IMR-90 (cell line): ENCODE results near the gene ZNF692. TPM values are rescaled to one million over a fixed set of nuclear protein-coding genes. Genes with fewer than 3 reads are reported as not detected.

ENCODE experiments used
- ATAC-seq: fragments of 200-7000 bp; cut with Tn5 transposase; 2 replicates; pipeline ENCODE4 v1.9.1; 2020; ENCODE audit warnings: low read depth, mild to moderate bottlenecking, moderate library complexity
- BruUV-seq: library from RNA; stranded (reverse); fragments of 400-500 nt; replicated peaks from 2 replicates; lab custom pipeline; 2021; lab: Mats Ljungman, UMichigan
- CTCF ChIA-PET: fragments of 300-600 bp; formaldehyde crosslinking; extraction: SDS; loops from one replicate; lab custom pipeline; 2021; ENCODE audit warnings: antibody characterized with exemption; lab: Yijun Ruan, JAX
- POLR2A ChIA-PET: fragments of 300-600 bp; sonication (Branson Sonifier 250); formaldehyde crosslinking; loops from one replicate; lab custom pipeline; 2022; ENCODE audit warnings: antibody characterized with exemption; ENCODE audit not compliant: unreplicated experiment; lab: Charles Lee
- DNase-seq: peaks from one replicate; pipeline ENCODE4 v3.0.0; 2013
- H2AFZ ChIP-seq: replicated peaks from 2 replicates; pipeline ENCODE3; 2013; ENCODE audit warnings: low read length, mild to moderate bottlenecking; ENCODE audit not compliant: poor library complexity
- H2AK5ac ChIP-seq: 2 replicates; pipeline ENCODE4 v1.6.1; 2013; ENCODE audit warnings: low read depth, low read length, inconsistent platforms
- H2AK9ac ChIP-seq: replicated peaks from 2 replicates; pipeline ENCODE3; 2013; ENCODE audit warnings: mild to moderate bottlenecking, low read depth, low read length, moderate library complexity; ENCODE audit not compliant: poor library complexity
- H2BK120ac ChIP-seq: 2 replicates; pipeline ENCODE4 v1.6.1; 2013; ENCODE audit warnings: low read depth, low read length, inconsistent platforms
- H2BK15ac ChIP-seq: 3 replicates; pipeline ENCODE4 v1.6.1; 2013; ENCODE audit warnings: low read depth, low read length, inconsistent platforms
- H2BK20ac ChIP-seq: 2 replicates; pipeline ENCODE4 v1.6.1; 2013; ENCODE audit warnings: low read depth, mild to moderate bottlenecking, inconsistent platforms, low read length, moderate library complexity
- H2BK5ac ChIP-seq: 2 replicates; pipeline ENCODE4 v1.6.1; 2013; ENCODE audit warnings: mild to moderate bottlenecking, low read depth, low read length, inconsistent platforms; ENCODE audit not compliant: poor library complexity, severe bottlenecking
- H3K14ac ChIP-seq: replicated peaks from 2 replicates; pipeline ENCODE4 v1.6.1; 2013; ENCODE audit warnings: low read depth, low read length, inconsistent platforms
- H3K18ac ChIP-seq: 2 replicates; pipeline ENCODE4 v1.6.1; 2013; ENCODE audit warnings: low read depth, low read length, control low read depth
- H3K23ac ChIP-seq: 2 replicates; pipeline ENCODE4 v1.6.1; 2013; ENCODE audit warnings: low read depth, low read length, inconsistent platforms
- H3K27ac ChIP-seq: 2 replicates; pipeline ENCODE4 v1.5.1; 2013; ENCODE audit warnings: mild to moderate bottlenecking, control low read depth, low read length; ENCODE audit not compliant: insufficient read depth
- H3K27me3 ChIP-seq: 2 replicates; pipeline ENCODE4 v1.6.1; 2013; ENCODE audit warnings: low read length; ENCODE audit not compliant: control insufficient read depth, insufficient read depth
- H3K36me3 ChIP-seq: 2 replicates; pipeline ENCODE4 v1.6.1; 2013; ENCODE audit warnings: low read length, mixed read lengths; ENCODE audit not compliant: control insufficient read depth, insufficient read depth
- H3K4ac ChIP-seq: 2 replicates; pipeline ENCODE4 v1.6.1; 2013; ENCODE audit warnings: low read depth, low read length, inconsistent platforms
- H3K4me1 ChIP-seq: 2 replicates; pipeline ENCODE4 v1.6.1; 2013; ENCODE audit warnings: low read length, mixed read lengths; ENCODE audit not compliant: control insufficient read depth, insufficient read depth
- H3K4me2 ChIP-seq: 2 replicates; pipeline ENCODE4 v1.6.1; 2013; ENCODE audit warnings: low read depth, mild to moderate bottlenecking, control low read depth, low read length, moderate library complexity
- H3K4me3 ChIP-seq: 2 replicates; pipeline ENCODE4 v1.5.1; 2013; ENCODE audit warnings: low read depth, mild to moderate bottlenecking, control low read depth, low read length, moderate library complexity; ENCODE audit not compliant: insufficient read depth
- H3K56ac ChIP-seq: 2 replicates; pipeline ENCODE4 v1.6.1; 2013; ENCODE audit warnings: low read length, inconsistent platforms; ENCODE audit not compliant: insufficient read depth; ENCODE audit errors: extremely low read depth
- H3K79me1 ChIP-seq, 2 experiments: 2 replicates each; pipeline ENCODE4 v1.6.1; 2013; ENCODE audit warnings: low read length in 2 of 2, inconsistent platforms in 1 of 2, low read depth in 1 of 2
- H3K9ac ChIP-seq: 2 replicates; pipeline ENCODE4 v1.6.1; 2013; ENCODE audit warnings: low read depth, low read length, control low read depth
- H3K9me1 ChIP-seq: 2 replicates; pipeline ENCODE4 v1.6.1; 2013; ENCODE audit warnings: low read length, inconsistent platforms; ENCODE audit not compliant: insufficient read depth
- H3K9me3 ChIP-seq: 2 replicates; pipeline ENCODE4 v1.6.1; 2013; ENCODE audit warnings: low read length; ENCODE audit not compliant: control insufficient read depth, insufficient read depth
- H4K20me1 ChIP-seq: 2 replicates; pipeline ENCODE4 v1.6.1; 2013; ENCODE audit warnings: low read length, inconsistent platforms; ENCODE audit not compliant: insufficient read depth
- H4K5ac ChIP-seq: 2 replicates; pipeline ENCODE4 v1.6.1; 2013; ENCODE audit warnings: mild to moderate bottlenecking, low read depth, low read length, control low read depth
- H4K8ac ChIP-seq, 2 experiments: 2 replicates each; pipeline ENCODE4 v1.6.1; 2013; ENCODE audit warnings: low read depth in 2 of 2, low read length in 2 of 2, control low read depth in 1 of 2, inconsistent platforms in 1 of 2
- H4K91ac ChIP-seq: 2 replicates; pipeline ENCODE4 v1.6.1; 2013; ENCODE audit warnings: low read depth, low read length, inconsistent platforms; ENCODE audit not compliant: insufficient read depth
- BHLHE40 ChIP-seq: fragments of 150-350 bp; IDR thresholded peaks from 2 replicates; pipeline ENCODE4 v1.6.1; 2016; ENCODE audit warnings: mild to moderate bottlenecking, low read depth, low read length
- CEBPB ChIP-seq: IDR thresholded peaks from 2 replicates; pipeline ENCODE4 v1.6.1; 2012; ENCODE audit warnings: low read depth, low read length, improper control_type of control experiment
- CHD1 ChIP-seq: IDR thresholded peaks from 2 replicates; pipeline ENCODE4 v1.6.1; 2012; ENCODE audit warnings: low read depth, low read length, improper control_type of control experiment
- FOS ChIP-seq: fragments of 150-350 bp; IDR thresholded peaks from 2 replicates; pipeline ENCODE4 v1.6.1; 2016; ENCODE audit warnings: low read depth, low read length
- MAFK ChIP-seq: IDR thresholded peaks from 2 replicates; pipeline ENCODE4 v1.6.1; 2012; ENCODE audit warnings: low read depth, low read length, improper control_type of control experiment
- MAZ ChIP-seq: IDR thresholded peaks from 2 replicates; pipeline ENCODE4 v1.6.1; 2012; ENCODE audit warnings: low read depth, mild to moderate bottlenecking, low read length, improper control_type of control experiment, moderate library complexity, borderline replicate concordance
- MXI1 ChIP-seq: IDR thresholded peaks from 2 replicates; pipeline ENCODE4 v1.6.1; 2012; ENCODE audit warnings: low read depth, mild to moderate bottlenecking, low read length, moderate library complexity, borderline replicate concordance
- NFE2L2 ChIP-seq: fragments of 150-350 bp; IDR thresholded peaks from 2 replicates; pipeline ENCODE4 v1.6.1; 2016; ENCODE audit warnings: low read depth, mild to moderate bottlenecking, low read length
- POLR2A ChIP-seq: IDR thresholded peaks from 2 replicates; pipeline ENCODE4 v1.6.1; 2012; ENCODE audit warnings: mild to moderate bottlenecking, low read depth, low read length
- RAD21 ChIP-seq: IDR thresholded peaks from 2 replicates; pipeline ENCODE4 v1.6.1; 2012; ENCODE audit warnings: low read length, improper control_type of control experiment
- RCOR1 ChIP-seq: IDR thresholded peaks from 2 replicates; pipeline ENCODE4 v1.6.1; 2012; ENCODE audit warnings: mild to moderate bottlenecking, low read length, improper control_type of control experiment; ENCODE audit not compliant: insufficient replicate concordance
- RFX5 ChIP-seq: IDR thresholded peaks from 2 replicates; pipeline ENCODE4 v1.8.0; 2012; ENCODE audit warnings: low read depth, mild to moderate bottlenecking, low read length, moderate library complexity
- SMC3 ChIP-seq: fragments of 150-350 bp; IDR thresholded peaks from 2 replicates; pipeline ENCODE4 v1.6.1; 2016; ENCODE audit warnings: low read depth, mild to moderate bottlenecking, antibody characterized with exemption, low read length, moderate library complexity
- WGBS, 2 experiments: methylation state at CpG; one replicate each; pipeline versions ENCODE4 v1.1.5 to v1.1.7; 2013; ENCODE audit warnings: missing lambda C conversion rate in 2 of 2; ENCODE audit not compliant: insufficient read length in 1 of 2; ENCODE audit errors: extremely low coverage in 2 of 2; 5-methylcytosine and 5-hydroxymethylcytosine counted together
- dilution Hi-C: fragments of 300-500 bp; cut with HindIII; formaldehyde crosslinking; loops from one replicate; pipeline ENCODE4 v1.14.3; 2018; ENCODE audit warnings: low sequenced_read_pairs; ENCODE audit not compliant: unreplicated experiment
- in situ Hi-C: fragments of 300-500 bp; cut with MboI; formaldehyde crosslinking; loops from 3 replicates; pipeline ENCODE4 v1.14.3; 2019; ENCODE audit warnings: low sequenced_read_pairs, inconsistent platforms, mixed read lengths
- intact Hi-C: fragments of 100-400 bp; cut with micrococcal nuclease; formaldehyde crosslinking; loops from 2 replicates; pipeline ENCODE4 v1.10.0; 2022
- polyA plus RNA-seq, 3 experiments: library from polyadenylated mRNA; depleted of rRNA; stranded (reverse); fragments of >200 nt; gene quantifications; 2 replicates each; pipeline ENCODE4 v1.2.3, GENCODE V29; 2012; ENCODE audit warnings: low replicate concordance in 1 of 3
- total RNA-seq: library from RNA; depleted of rRNA; stranded (reverse); fragments of >200 nt; gene quantifications from 2 replicates; pipeline ENCODE4 v1.2.3, GENCODE V29; 2012
- TF ChIP-seq, protein P1 (sequence below): fragments of 150-350 bp; IDR thresholded peaks from 2 replicates; pipeline ENCODE4 v1.6.1; 2016; ENCODE audit warnings: low read depth, mild to moderate bottlenecking, low read length, moderate library complexity, borderline replicate concordance
- TF ChIP-seq, protein P2 (sequence below): conservative IDR thresholded peaks from 2 replicates; pipeline ENCODE4 v1.5.1; 2012; ENCODE audit warnings: mild to moderate bottlenecking, low read depth, low read length, improper control_type of control experiment
- TF ChIP-seq, protein P3 (sequence below): fragments of 150-350 bp; IDR thresholded peaks from 2 replicates; pipeline ENCODE4 v1.6.1; 2017; ENCODE audit warnings: mild to moderate bottlenecking, antibody characterized with exemption, low read length, low read depth

ZNF692 gene
- total and polyA plus RNA-seq, 2 of the 4 experiments (the other 2 are of a cell fraction) = 7.3 to 50.4 TPM

DNA sequence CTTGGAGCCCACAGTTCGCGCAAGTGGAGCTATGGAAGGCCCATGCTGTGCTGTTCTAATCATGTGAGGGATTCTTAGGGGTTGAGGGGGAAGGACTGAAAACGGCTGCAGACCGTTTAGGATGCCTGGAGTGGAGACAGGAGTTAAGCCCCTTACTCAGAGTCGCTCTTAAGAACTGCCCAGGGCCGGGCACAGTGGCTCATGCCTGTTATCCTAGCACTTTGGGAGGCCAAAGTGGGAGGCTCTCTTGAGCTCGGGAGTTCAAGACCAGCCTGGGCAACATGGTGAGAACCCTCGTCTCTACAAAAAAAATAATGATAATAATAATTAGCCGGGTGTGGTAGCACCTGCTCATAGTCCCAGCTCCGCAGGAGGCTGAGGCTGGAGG lies 19.7 kb downstream of the ZNF692 start:
- Histone ChIP-seq H2BK20ac (0 out of 2 replicates have a peak overlapping the region, but pooled peaks have one; percentile 34), H3K14ac (peak overlapping the region; percentile 95; the same call in 1 of the 2 replicates), H3K9me1 (no peaks in the 10 kb centered on the region), H4K20me1 (no peaks in the 10 kb centered on the region), H3K18ac (no peak overlapping the region), H3K9ac (peak overlapping the region; percentile 90), H4K91ac (peak overlapping the region; percentile 56; the same call in 1 of the 2 replicates), H3K4ac (peak overlapping the region; percentile 90), H2AFZ (peak overlapping the region; percentile 99), H2BK120ac (peak overlapping the region; percentile 89; the same call in 1 of the 2 replicates), H3K79me1 (peaks cover 31 to 43% of the 10 kb centered on the region in 2 experiments), H3K9me3 (no peaks in the 10 kb centered on the region), H3K27me3 (no peaks in the 10 kb centered on the region), H2AK9ac (peak overlapping the region; percentile 96), H3K4me1 (peaks cover 10% of the 10 kb centered on the region), H3K23ac (peak overlapping the region; percentile 83; the same call in 1 of the 2 replicates), H3K36me3 (no peaks in the 10 kb centered on the region), H3K4me3 (peak overlapping the region; percentile 89), H4K8ac (peak overlapping the region; percentile 64 to 95; a peak in 3 of 4 replicates), H2BK5ac (peak overlapping the region; percentile 96), H3K27ac (peak overlapping the region; percentile 97), H3K56ac (0 out of 2 replicates have a peak overlapping the region, but pooled peaks have one; percentile 43), H3K4me2 (peak overlapping the region; percentile 94), H2BK15ac (peak overlapping the region; percentile 56; the same call in 1 of the 3 replicates), H2AK5ac (peak overlapping the region; percentile 69; the same call in 1 of the 2 replicates), H4K5ac (peak overlapping the region; percentile 79; the same call in 1 of the 2 replicates)
- dilution Hi-C loops (no loop called here), in situ Hi-C loops (no loop called here), intact Hi-C loops (no loop called here)
- 0% methylated on average over 2 of the region's 10 CpGs; no CpG with 5 or more reads in 1 of the 2 experiments for WGBS, 2 experiments
- TF ChIP-seq CHD1 (no peak), POLR2A (no peak), RFX5 (no peak), CEBPB (no peak), RAD21 (no peak), MAZ (no peak), MXI1 (no peak), FOS (no peak), MAFK (no peak), SMC3 (no peak), BHLHE40 (no peak), NFE2L2 (no peak), RCOR1 (no peak)
- TF ChIP-seq, protein P1, sequence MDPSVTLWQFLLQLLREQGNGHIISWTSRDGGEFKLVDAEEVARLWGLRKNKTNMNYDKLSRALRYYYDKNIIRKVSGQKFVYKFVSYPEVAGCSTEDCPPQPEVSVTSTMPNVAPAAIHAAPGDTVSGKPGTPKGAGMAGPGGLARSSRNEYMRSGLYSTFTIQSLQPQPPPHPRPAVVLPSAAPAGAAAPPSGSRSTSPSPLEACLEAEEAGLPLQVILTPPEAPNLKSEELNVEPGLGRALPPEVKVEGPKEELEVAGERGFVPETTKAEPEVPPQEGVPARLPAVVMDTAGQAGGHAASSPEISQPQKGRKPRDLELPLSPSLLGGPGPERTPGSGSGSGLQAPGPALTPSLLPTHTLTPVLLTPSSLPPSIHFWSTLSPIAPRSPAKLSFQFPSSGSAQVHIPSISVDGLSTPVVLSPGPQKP = no peak
- TF ChIP-seq, protein P2, sequence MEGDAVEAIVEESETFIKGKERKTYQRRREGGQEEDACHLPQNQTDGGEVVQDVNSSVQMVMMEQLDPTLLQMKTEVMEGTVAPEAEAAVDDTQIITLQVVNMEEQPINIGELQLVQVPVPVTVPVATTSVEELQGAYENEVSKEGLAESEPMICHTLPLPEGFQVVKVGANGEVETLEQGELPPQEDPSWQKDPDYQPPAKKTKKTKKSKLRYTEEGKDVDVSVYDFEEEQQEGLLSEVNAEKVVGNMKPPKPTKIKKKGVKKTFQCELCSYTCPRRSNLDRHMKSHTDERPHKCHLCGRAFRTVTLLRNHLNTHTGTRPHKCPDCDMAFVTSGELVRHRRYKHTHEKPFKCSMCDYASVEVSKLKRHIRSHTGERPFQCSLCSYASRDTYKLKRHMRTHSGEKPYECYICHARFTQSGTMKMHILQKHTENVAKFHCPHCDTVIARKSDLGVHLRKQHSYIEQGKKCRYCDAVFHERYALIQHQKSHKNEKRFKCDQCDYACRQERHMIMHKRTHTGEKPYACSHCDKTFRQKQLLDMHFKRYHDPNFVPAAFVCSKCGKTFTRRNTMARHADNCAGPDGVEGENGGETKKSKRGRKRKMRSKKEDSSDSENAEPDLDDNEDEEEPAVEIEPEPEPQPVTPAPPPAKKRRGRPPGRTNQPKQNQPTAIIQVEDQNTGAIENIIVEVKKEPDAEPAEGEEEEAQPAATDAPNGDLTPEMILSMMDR = no peak
- TF ChIP-seq, protein P3, sequence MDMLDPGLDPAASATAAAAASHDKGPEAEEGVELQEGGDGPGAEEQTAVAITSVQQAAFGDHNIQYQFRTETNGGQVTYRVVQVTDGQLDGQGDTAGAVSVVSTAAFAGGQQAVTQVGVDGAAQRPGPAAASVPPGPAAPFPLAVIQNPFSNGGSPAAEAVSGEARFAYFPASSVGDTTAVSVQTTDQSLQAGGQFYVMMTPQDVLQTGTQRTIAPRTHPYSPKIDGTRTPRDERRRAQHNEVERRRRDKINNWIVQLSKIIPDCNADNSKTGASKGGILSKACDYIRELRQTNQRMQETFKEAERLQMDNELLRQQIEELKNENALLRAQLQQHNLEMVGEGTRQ = no peak
- no TSS peak for BruUV-seq
- no peak for DNase-seq
- CTCF ChIA-PET = no interaction called here
- no peak for ATAC-seq
- POLR2A ChIA-PET = interaction anchor here (0.5 to 0.8 kb wide), 2 partner anchors 19 kb away, joined by 4 to 13 read pairs; partner anchors contain the start of gene ZNF692
